HG03108 (cell line): Measurements from ENCODE around the gene CRAT.

ENCODE experiments used
- ATAC-seq: cut with Tn5 transposase; IDR thresholded peaks from one replicate; pipeline ENCODE4 v1.9.1; 2021; ENCODE audit warnings: moderate library complexity; ENCODE audit not compliant: unreplicated experiment

The CRAT gene

GRCh38 chr9:129094387-129095169 lies 16.0 kb downstream of the CRAT start:
- ATAC-seq = no peak

GRCh38 chr9:129093602-129094386 lies 16.8 kb downstream of the CRAT start:
- ATAC-seq = no peak

GRCh38 chr9:129089246-129089645 lies 21.3 kb downstream of the CRAT start:
- no peak for ATAC-seq

GRCh38 chr9:129084087-129084486 lies 26.5 kb downstream of the CRAT start:
- ATAC-seq = no peak

GRCh38 chr9:129081388-129081904 lies 29.1 kb downstream of the CRAT start:
- no peak for ATAC-seq

GRCh38 chr9:129080601-129081387 lies 29.8 kb downstream of the CRAT start, which contains the start of gene DOLPP1:
TSS of gene DOLPP1 (plus strand) at chr9:129081111. CDS start at chr9:129081132, 21 bp downstream.
- peak; percentile 92 for ATAC-seq

GRCh38 chr9:129080298-129080600 lies 30.3 kb downstream of the CRAT start:
- ATAC-seq = no peak

- no peak for ATAC-seq
These were observed 30.8 kb downstream of the CRAT start for GRCh38 chr9:129079829-129080228.

GRCh38 chr9:129078691-129079503 lies 31.7 kb downstream of the CRAT start:
- no peak for ATAC-seq

- no peak for ATAC-seq
These were observed 33.4 kb downstream of the CRAT start for GRCh38 chr9:129077236-129077635.

GRCh38 chr9:129076640-129077037 lies 34.0 kb downstream of the CRAT start:
- ATAC-seq = no peak

GRCh38 chr9:129075996-129076639 lies 34.5 kb downstream of the CRAT start:
- no peak for ATAC-seq

- no peak for ATAC-seq
These were observed 36.5 kb downstream of the CRAT start for GRCh38 chr9:129074106-129074505.

GRCh38 chr9:129073404-129073803 lies 37.2 kb downstream of the CRAT start:
- ATAC-seq = no peak

GRCh38 chr9:129072171-129072570 lies 38.4 kb downstream of the CRAT start:
- no peak for ATAC-seq

GRCh38 chr9:129071526-129072126 lies 39.0 kb downstream of the CRAT start:
- no peak for ATAC-seq

GRCh38 chr9:129070696-129071525 lies 39.7 kb downstream of the CRAT start:
- ATAC-seq = no peak

GRCh38 chr9:129069862-129070641 lies 40.5 kb downstream of the CRAT start:
- no peak for ATAC-seq
